Adipose tissue (tissue), 3 donors: ENCODE results near the gene DGKG. TPM values are rescaled to one million over a fixed set of nuclear protein-coding genes. Genes with fewer than 3 reads are reported as not detected.

Experiments
- H3K27ac ChIP-seq: one replicate; pipeline ENCODE4 v1.5.1; 2013; ENCODE audit warnings: low read depth, low read length
- WGBS, 3 donors: extraction: QIAGEN DNeasy Blood & Tissue Kit; methylation state at CpG; one replicate each; pipeline ENCODE4 v1.1.7; 2013; 5-methylcytosine and 5-hydroxymethylcytosine counted together
- polyA plus RNA-seq, 3 donors: library from polyadenylated mRNA; stranded (reverse); fragments of 200-250 nt; gene quantifications; one replicate each; pipeline ENCODE4 v1.2.3, GENCODE V29; 2013
- donor health status: healthy with polysubstance abuse.
- donor health status: Bipolar disorder and iron deficiency.
- donor health status: healthy.

DGKG gene
- polyA plus RNA-seq, 3 donors: 0.38 to 0.56 (median 0.39) TPM

GRCh38 chr3:186258968-186259367 is 103.1 kb downstream of the DGKG start:
- 46 to 62% (median 59%) methylated on average over 12 of the region's 12 CpGs for WGBS, 3 donors
- H3K27ac ChIP-seq: no peak overlapping the region

GRCh38 chr3:186257866-186258265 is 104.2 kb downstream of the DGKG start:
- 73 to 83% (median 74%) methylated on average over 6 of the region's 6 CpGs for WGBS, 3 donors
- no peak overlapping the region for H3K27ac ChIP-seq

- no peak overlapping the region for H3K27ac ChIP-seq
- WGBS, 3 donors: 34 to 73% (median 70%) methylated on average over 19 of the region's 19 CpGs
Measured at GRCh38 chr3:186255703-186256331, 106.2 kb downstream of the DGKG start.

- H3K27ac ChIP-seq: no peak overlapping the region
- WGBS, 3 donors: 60 to 76% (median 66%) methylated on average over 17 of the region's 17 CpGs
Measured at GRCh38 chr3:186254676-186255650, 107.1 kb downstream of the DGKG start.

GRCh38 chr3:186251948-186252619 is 110.0 kb downstream of the DGKG start:
- no peak overlapping the region for H3K27ac ChIP-seq
- WGBS, 3 donors: 72 to 76% (median 74%) methylated on average over 8 of the region's 8 CpGs

GRCh38 chr3:186248850-186249249 is 113.2 kb downstream of the DGKG start:
- H3K27ac ChIP-seq: no peak overlapping the region

GRCh38 chr3:186247821-186248814 is 113.9 kb downstream of the DGKG start:
- WGBS, 3 donors: 49 to 71% (median 60%) methylated on average over 5 of the region's 5 CpGs
- H3K27ac ChIP-seq: no peak overlapping the region

More at GRCh38 chr3:186248850-186249249, 113.2 kb downstream of the DGKG start:
- WGBS, 3 donors: 80 to 88% (median 88%) methylated on average over 7 of the region's 7 CpGs

GRCh38 chr3:186246941-186247340 is 115.1 kb downstream of the DGKG start:
- WGBS, 3 donors: 37 to 51% (median 45%) methylated on average over 2 of the region's 2 CpGs
- H3K27ac ChIP-seq: no peak overlapping the region

- 91 to 97% (median 93%) methylated on average over 6 of the region's 6 CpGs for WGBS, 3 donors
- no peak overlapping the region for H3K27ac ChIP-seq
Measured at GRCh38 chr3:186244016-186244415, 118.0 kb downstream of the DGKG start.

GRCh38 chr3:186241910-186242821 is 119.9 kb downstream of the DGKG start:
- no peak overlapping the region for H3K27ac ChIP-seq
- 9 to 25% (median 23%) methylated on average over 20 to 21 of the region's 21 CpGs for WGBS, 3 donors

- 80 to 88% (median 82%) methylated on average over 10 of the region's 10 CpGs for WGBS, 3 donors
Measured at GRCh38 chr3:186239321-186239720, 122.7 kb downstream of the DGKG start.

GRCh38 chr3:186237915-186238314 is 124.1 kb downstream of the DGKG start:
- WGBS, 3 donors: 88 to 94% (median 90%) methylated on average over 2 of the region's 2 CpGs
- H3K27ac ChIP-seq: no peak overlapping the region

More at GRCh38 chr3:186239321-186239720, 122.7 kb downstream of the DGKG start:
- no peak overlapping the region for H3K27ac ChIP-seq

- WGBS, 3 donors: 87 to 94% (median 92%) methylated on average over 6 of the region's 6 CpGs
- H3K27ac ChIP-seq: no peak overlapping the region
Measured at GRCh38 chr3:186236357-186237020, 125.5 kb downstream of the DGKG start.

- WGBS, 3 donors: 59 to 79% (median 67%) methylated on average over 5 of the region's 5 CpGs
Measured at GRCh38 chr3:186235554-186235953, 126.5 kb downstream of the DGKG start.

GRCh38 chr3:186234152-186234551 is 127.9 kb downstream of the DGKG start:
- WGBS, 3 donors: 44 to 83% (median 75%) methylated on average over 5 of the region's 5 CpGs
- no peak overlapping the region for H3K27ac ChIP-seq

More at GRCh38 chr3:186235554-186235953, 126.5 kb downstream of the DGKG start:
- H3K27ac ChIP-seq: no peak overlapping the region

- 87 to 97% (median 88%) methylated on average over 2 of the region's 2 CpGs for WGBS, 3 donors
- H3K27ac ChIP-seq: no peak overlapping the region
Measured at GRCh38 chr3:186226482-186226881, 135.6 kb downstream of the DGKG start.
